RWPE1 (cell line): ENCODE results near the gene DSG3.
A peak's percentile ranks its signal among the peaks of the same experiment; 100 is the strongest.

Experiments
- CTCF ChIA-PET: fragments of 350-600 bp; sonication (Branson Sonifier 250); formaldehyde crosslinking; extraction: SDS; loops from one replicate; lab custom pipeline; 2021; lab: Yijun Ruan, JAX
- POLR2A ChIA-PET: fragments of 400-600 bp; formaldehyde crosslinking; extraction: SDS; loops from one replicate; lab custom pipeline; 2020; ENCODE audit warnings: antibody characterized with exemption; ENCODE audit not compliant: low non-redundant PET; lab: Yijun Ruan, JAX
- DNase-seq: peaks from one replicate; pipeline ENCODE4 v3.0.0; 2012; ENCODE audit warnings: low spot score
- H3K27ac ChIP-seq: fragments of 450-650 bp; 2 replicates; pipeline ENCODE4 v1.5.1; 2017
- CTCF ChIP-seq: fragments of 450-650 bp; conservative IDR thresholded peaks from 2 replicates; pipeline ENCODE4 v1.5.1; 2017; ENCODE audit warnings: low read depth, mild to moderate bottlenecking

Gene DSG3

GRCh38 chr18:31510319-31510718, 62.8 kb downstream of the DSG3 start:
- no peak overlapping the region for H3K27ac ChIP-seq
- TF ChIP-seq CTCF, result no peak
- CTCF ChIA-PET, result interaction anchor here (0.6 kb wide), 1 partner anchor 31 kb away, joined by 3 read pairs; no protein-coding TSS in a partner anchor
- no peak for DNase-seq
- POLR2A ChIA-PET, result no interaction called here

- ChIA-PET POLR2A (no interaction called here), CTCF (no interaction called here)
- no peak; the same call in 1 of the 2 replicates for TF ChIP-seq CTCF
- DNase-seq, result no peak
- peak overlapping the region; percentile 77 for H3K27ac ChIP-seq
These were observed 63.6 kb downstream of the DSG3 start for GRCh38 chr18:31511098-31511497.

- ChIA-PET CTCF (no interaction called here), POLR2A (no interaction called here)
- H3K27ac ChIP-seq, result peak overlapping the region; percentile 77
- DNase-seq, result peak; percentile 79
- TF ChIP-seq CTCF, result no peak
These were observed 64.7 kb downstream of the DSG3 start for GRCh38 chr18:31512203-31512764.

- ChIA-PET POLR2A (no interaction called here), CTCF (no interaction called here)
- H3K27ac ChIP-seq, result no peak overlapping the region
- DNase-seq, result peak; percentile 61
- no peak for TF ChIP-seq CTCF
These were observed 65.8 kb downstream of the DSG3 start for GRCh38 chr18:31513189-31513935.

- ChIA-PET POLR2A (no interaction called here), CTCF (no interaction called here)
- DNase-seq, result no peak
- TF ChIP-seq CTCF, result no peak
- no peak overlapping the region for H3K27ac ChIP-seq
These were observed 68.9 kb downstream of the DSG3 start for GRCh38 chr18:31516437-31516836.

GRCh38 chr18:31526374-31526773, 78.8 kb downstream of the DSG3 start:
- POLR2A ChIA-PET, result no interaction called here
- CTCF ChIA-PET, result no interaction called here
- DNase-seq, result no peak

More at GRCh38 chr18:31526374-31526773, 78.8 kb downstream of the DSG3 start:
- no peak for TF ChIP-seq CTCF
- no peak overlapping the region for H3K27ac ChIP-seq
